ENCODE data around the gene CLCN7. TPM values are rescaled to one million over a fixed set of nuclear protein-coding genes. Genes with fewer than 3 reads are reported as not detected.

Gene CLCN7
- total RNA-seq, 2 donors from 2014 or later: 43.3 to 47.0 TPM

DNA sequence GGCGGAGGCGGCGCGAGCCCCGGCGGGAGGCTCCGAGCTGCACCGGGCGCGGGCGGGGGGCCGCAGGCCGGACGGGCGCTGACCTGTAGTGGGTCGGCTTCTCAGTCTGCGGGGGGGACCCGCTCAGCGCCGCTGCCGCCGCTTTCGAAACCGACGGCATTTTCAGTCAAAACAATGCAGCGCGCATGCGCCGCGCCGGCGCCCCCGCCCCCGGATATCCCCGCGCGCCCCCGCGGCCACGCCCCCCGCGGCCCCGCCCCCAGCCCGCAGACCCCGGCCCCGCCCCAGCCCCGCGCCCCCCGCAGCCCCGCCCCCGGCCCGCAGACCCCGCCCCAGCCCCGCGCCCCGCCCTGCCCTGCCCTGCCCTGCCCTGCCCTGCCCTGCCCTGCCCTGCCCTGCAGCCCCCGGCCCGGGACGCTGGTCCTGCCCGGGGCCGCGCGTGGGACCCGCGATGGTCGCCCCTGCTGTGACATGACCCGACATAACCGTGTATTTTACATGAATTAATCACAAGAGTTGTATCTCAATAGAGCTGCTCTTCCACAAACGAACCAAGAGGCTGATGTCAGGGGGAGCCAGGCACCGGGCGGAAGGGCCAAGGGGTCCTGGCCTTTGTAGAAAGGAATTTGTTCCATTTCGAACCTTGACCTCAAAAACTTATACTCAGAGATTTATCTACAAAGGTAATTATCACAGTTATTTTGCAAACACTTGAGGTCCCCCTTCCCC lies 60.1 kb downstream of the CLCN7 start, which contains the start of gene UNKL:
Gene UNKL (minus strand): TSS at position 173 of the 729 bp plus-strand sequence. CDS start 13 bp downstream, at position 160.
- H3K36me3 ChIP-seq: peaks cover 4% of the 10 kb centered on the region
- no peak for DNase-seq (ENCODE audit: low spot score)
- H3K4me1 ChIP-seq (ENCODE audit: control insufficient read depth in 1 of 2, low read depth in 2 of 2): peaks cover 8 to 24% of the 10 kb centered on the region in 2 donors
- H3K27ac ChIP-seq: peak within 1 kb of the TSS; percentile 82 to 83
- H3K9me3 ChIP-seq: no peaks in the 10 kb centered on the region
- TF ChIP-seq, protein P1, sequence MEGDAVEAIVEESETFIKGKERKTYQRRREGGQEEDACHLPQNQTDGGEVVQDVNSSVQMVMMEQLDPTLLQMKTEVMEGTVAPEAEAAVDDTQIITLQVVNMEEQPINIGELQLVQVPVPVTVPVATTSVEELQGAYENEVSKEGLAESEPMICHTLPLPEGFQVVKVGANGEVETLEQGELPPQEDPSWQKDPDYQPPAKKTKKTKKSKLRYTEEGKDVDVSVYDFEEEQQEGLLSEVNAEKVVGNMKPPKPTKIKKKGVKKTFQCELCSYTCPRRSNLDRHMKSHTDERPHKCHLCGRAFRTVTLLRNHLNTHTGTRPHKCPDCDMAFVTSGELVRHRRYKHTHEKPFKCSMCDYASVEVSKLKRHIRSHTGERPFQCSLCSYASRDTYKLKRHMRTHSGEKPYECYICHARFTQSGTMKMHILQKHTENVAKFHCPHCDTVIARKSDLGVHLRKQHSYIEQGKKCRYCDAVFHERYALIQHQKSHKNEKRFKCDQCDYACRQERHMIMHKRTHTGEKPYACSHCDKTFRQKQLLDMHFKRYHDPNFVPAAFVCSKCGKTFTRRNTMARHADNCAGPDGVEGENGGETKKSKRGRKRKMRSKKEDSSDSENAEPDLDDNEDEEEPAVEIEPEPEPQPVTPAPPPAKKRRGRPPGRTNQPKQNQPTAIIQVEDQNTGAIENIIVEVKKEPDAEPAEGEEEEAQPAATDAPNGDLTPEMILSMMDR (IDR thresholded peaks at IDR 0.05): no peak
- H3K4me3 ChIP-seq: peak within 1 kb of the TSS; percentile 99
- peak; percentile 8 for ATAC-seq (ENCODE audit: insufficient number of reproducible peaks, low FRiP score, low read depth)
- no peaks in the 10 kb centered on the region for H3K27me3 ChIP-seq (replicated peaks; ENCODE audit: insufficient read depth)

- no peak for DNase-seq (ENCODE audit: low spot score)
- ATAC-seq (ENCODE audit: insufficient number of reproducible peaks, low FRiP score, low read depth): no peak
Measured at GRCh38 chr16:1413684-1414531, 60.9 kb downstream of the CLCN7 start.

GRCh38 chr16:1412847-1413246 lies 62.0 kb downstream of the CLCN7 start:
- Histone ChIP-seq H3K27me3 (replicated peaks; ENCODE audit: insufficient read depth) (no peaks in the 10 kb centered on the region), H3K36me3 (peaks cover 4% of the 10 kb centered on the region), H3K27ac (no peak overlapping the region), H3K4me1 (ENCODE audit: control insufficient read depth in 1 of 2, low read depth in 2 of 2) (peaks cover 9 to 27% of the 10 kb centered on the region in 2 donors), H3K4me3 (no peak overlapping the region), H3K9me3 (no peaks in the 10 kb centered on the region)
- TF ChIP-seq, protein P1 (IDR thresholded peaks at IDR 0.05): no peak
- DNase-seq (ENCODE audit: low spot score) (no peak), ATAC-seq (ENCODE audit: insufficient number of reproducible peaks, low FRiP score, low read depth) (no peak)

More at GRCh38 chr16:1413684-1414531, 60.9 kb downstream of the CLCN7 start:
- Histone ChIP-seq H3K4me3 (peak overlapping the region; percentile 99), H3K36me3 (peaks cover 4% of the 10 kb centered on the region), H3K9me3 (no peaks in the 10 kb centered on the region), H3K27ac (peak overlapping the region; percentile 77 to 82), H3K4me1 (ENCODE audit: control insufficient read depth in 1 of 2, low read depth in 2 of 2) (peaks cover 4 to 21% of the 10 kb centered on the region in 2 donors), H3K27me3 (replicated peaks; ENCODE audit: insufficient read depth) (no peaks in the 10 kb centered on the region)
- TF ChIP-seq, protein P1 (IDR thresholded peaks at IDR 0.05): peak; percentile 56

DNA sequence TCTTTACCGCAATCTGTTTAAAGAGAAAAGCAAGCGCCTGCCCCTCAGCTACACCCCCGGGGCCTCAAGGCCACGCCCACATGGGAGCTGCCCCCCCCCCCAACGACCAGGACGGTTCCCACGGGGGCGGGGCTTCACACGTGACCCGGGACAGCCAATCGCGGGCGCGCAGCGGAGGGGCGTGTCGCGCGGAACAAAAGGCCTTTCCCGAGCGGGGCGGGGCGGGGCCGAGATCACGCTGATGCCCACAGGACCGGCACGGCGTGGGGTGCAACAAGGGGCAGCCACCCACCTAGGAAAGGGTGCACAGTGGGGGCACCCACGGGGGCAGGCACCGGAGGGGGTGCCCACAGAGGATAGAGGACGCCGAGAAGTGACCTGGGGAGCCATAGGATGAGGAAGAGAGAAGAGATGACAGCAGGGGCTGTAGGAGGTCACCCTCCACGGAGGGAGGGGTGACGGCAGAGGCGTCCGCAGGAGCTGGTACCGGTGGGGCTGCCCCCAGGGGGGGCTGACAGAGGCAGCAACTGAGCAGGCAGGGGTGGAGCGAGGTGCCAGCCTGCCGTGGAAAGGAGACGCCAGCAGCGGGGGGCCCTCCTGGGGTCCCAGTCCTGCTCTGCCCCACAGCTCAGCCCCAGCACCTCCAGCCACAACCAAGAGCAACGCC lies 66.5 kb downstream of the CLCN7 start:
- Histone ChIP-seq H3K27me3 (replicated peaks; ENCODE audit: insufficient read depth) (no peaks in the 10 kb centered on the region), H3K4me3 (peak overlapping the region; percentile 71), H3K27ac (peak overlapping the region in 1 of 2 donors; percentile 31), H3K4me1 (ENCODE audit: control insufficient read depth in 1 of 2, low read depth in 2 of 2) (peaks cover 5 to 25% of the 10 kb centered on the region in 2 donors), H3K9me3 (no peaks in the 10 kb centered on the region), H3K36me3 (peaks cover 8% of the 10 kb centered on the region)
- ATAC-seq (ENCODE audit: insufficient number of reproducible peaks, low FRiP score, low read depth) (peak; percentile 92), DNase-seq (ENCODE audit: low spot score) (peak; percentile 79)
- TF ChIP-seq, protein P1 (IDR thresholded peaks at IDR 0.05): no peak

All from thoracic aorta (tissue), 2 donors.